Subcutaneous abdominal adipose tissue (tissue), 5 donors: Measurements from ENCODE around the gene BMPR1A.

Source experiments
- H3K27ac ChIP-seq: one replicate; pipeline ENCODE4 v1.7.0; 2013; ENCODE audit warnings: low read depth, mild to moderate bottlenecking, inconsistent platforms, low read length, moderate library complexity
- H3K27me3 ChIP-seq, 5 donors: one replicate each; pipeline ENCODE4 v1.7.0; 2013; ENCODE audit warnings: low read length in 5 of 5, inconsistent platforms in 1 of 5; ENCODE audit not compliant: control insufficient read depth in 5 of 5, insufficient read depth in 4 of 5
- H3K36me3 ChIP-seq, 5 donors: one replicate each; pipeline ENCODE4 v1.7.0; 2013; ENCODE audit warnings: low read length in 5 of 5; ENCODE audit not compliant: control insufficient read depth in 5 of 5, insufficient read depth in 5 of 5
- H3K4me1 ChIP-seq, 5 donors: one replicate each; pipeline ENCODE4 v1.7.0; 2013; ENCODE audit warnings: low read length in 5 of 5, mild to moderate bottlenecking in 3 of 5, moderate library complexity in 1 of 5; ENCODE audit not compliant: control insufficient read depth in 5 of 5, insufficient read depth in 5 of 5
- H3K4me3 ChIP-seq, 5 donors: one replicate each; pipeline ENCODE4 v1.7.0; 2013; ENCODE audit warnings: low read length in 5 of 5, low read depth in 1 of 5
- H3K9ac ChIP-seq, 5 donors: one replicate each; pipeline ENCODE4 v1.7.0; 2013; ENCODE audit warnings: low read length in 5 of 5, mild to moderate bottlenecking in 4 of 5, moderate library complexity in 3 of 5
- H3K9me3 ChIP-seq, 5 donors: one replicate each; pipeline ENCODE4 v1.7.0; 2013; ENCODE audit warnings: low read length in 5 of 5; ENCODE audit not compliant: control insufficient read depth in 5 of 5
- donor health status: healthy.
- donor health status: healthy.
- donor health status: healthy.
- donor health status: healthy.
- donor health status: healthy.

BMPR1A gene

DNA sequence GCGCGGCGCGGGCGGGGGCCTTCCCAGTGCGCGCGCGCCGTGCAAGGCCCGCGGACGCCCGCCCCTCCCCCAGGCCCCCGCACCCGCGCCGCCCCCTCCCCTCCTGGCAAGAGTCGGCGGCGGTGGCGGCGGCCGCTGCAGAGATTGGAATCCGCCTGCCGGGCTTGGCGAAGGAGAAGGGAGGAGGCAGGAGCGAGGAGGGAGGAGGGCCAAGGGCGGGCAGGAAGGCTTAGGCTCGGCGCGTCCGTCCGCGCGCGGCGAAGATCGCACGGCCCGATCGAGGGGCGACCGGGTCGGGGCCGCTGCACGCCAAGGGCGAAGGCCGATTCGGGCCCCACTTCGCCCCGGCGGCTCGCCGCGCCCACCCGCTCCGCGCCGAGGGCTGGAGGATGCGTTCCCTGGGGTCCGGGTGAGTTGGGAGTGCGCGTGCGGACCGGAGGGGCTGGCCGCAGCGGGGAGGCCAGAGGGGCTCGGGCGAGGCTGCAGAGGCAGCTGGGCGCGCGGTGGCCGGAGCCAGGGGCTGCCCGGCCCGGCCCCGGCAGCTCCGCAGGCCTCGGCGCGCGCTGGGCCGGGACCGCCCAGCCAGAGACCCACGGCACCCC, at the start of gene BMPR1A:
TSS of gene BMPR1A (plus strand) at position 109 of the 602 bp plus-strand sequence. CDS start 119,400 bp downstream, outside the sequence.
- H3K27ac ChIP-seq, result peak within 1 kb of the TSS; percentile 92
- H3K4me1 ChIP-seq, result peaks cover 2 to 41% (median 31%) of the 10 kb centered on the region in 5 donors
- H3K4me3 ChIP-seq, result peak within 1 kb of the TSS; percentile 74 to 88 (median 75)
- no peaks in the 10 kb centered on the region for H3K36me3 ChIP-seq
- H3K9ac ChIP-seq, result peak within 1 kb of the TSS; percentile 44 to 94 (median 91)
- no peaks in the 10 kb centered on the region for H3K9me3 ChIP-seq
- peaks cover 0 to 6% (median 0%) of the 10 kb centered on the region in 5 donors for H3K27me3 ChIP-seq

DNA sequence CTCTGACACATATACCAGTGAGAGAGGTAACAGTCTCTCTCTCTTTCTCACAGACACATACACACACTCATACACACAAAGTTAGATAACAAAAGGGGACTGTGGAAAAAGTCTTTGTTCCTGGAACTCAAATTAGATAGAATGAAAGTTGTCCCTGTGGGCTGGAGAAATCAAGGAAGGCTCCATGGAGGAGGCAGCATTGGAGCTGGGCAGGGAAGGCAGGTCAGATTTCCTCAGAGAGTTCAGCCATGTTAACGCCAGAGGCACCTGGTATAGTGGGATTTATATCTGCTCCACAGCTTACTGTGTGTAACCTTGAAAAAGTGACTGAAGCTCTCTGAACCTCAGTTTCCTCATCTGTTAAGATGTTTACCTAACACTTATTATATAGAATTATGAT, 49.4 kb upstream of the BMPR1A start:
- Histone ChIP-seq H3K4me1 (peaks cover 0 to 11% (median 8%) of the 10 kb centered on the region in 5 donors), H3K4me3 (no peak overlapping the region), H3K36me3 (no peaks in the 10 kb centered on the region), H3K9ac (no peak overlapping the region), H3K27ac (no peak overlapping the region), H3K9me3 (no peaks in the 10 kb centered on the region), H3K27me3 (peaks cover 0 to 12% (median 3%) of the 10 kb centered on the region in 5 donors)

DNA sequence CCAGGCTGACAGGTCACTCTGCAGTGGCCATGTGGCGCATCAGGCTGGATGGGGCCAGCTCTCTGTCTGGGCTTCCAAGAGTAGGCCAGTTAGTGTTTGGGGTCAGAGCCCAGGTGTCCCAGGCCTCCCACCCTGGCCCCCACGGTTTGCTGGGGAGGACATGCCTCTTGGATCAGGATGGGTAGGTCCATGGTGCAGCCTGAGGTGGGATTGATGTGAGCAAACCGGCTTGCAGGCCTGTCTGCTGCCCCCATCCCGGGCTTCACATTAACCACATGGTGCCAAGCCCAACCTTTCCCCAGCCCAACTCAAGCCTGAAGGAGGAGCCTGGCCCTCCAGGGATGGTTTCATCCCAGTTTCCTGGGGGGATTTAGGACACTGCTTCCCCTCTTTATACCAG, 48.9 kb upstream of the BMPR1A start:
- Histone ChIP-seq H3K27ac (no peak overlapping the region), H3K36me3 (no peaks in the 10 kb centered on the region), H3K9ac (no peak overlapping the region), H3K27me3 (peaks cover 0 to 12% (median 3%) of the 10 kb centered on the region in 5 donors), H3K9me3 (no peaks in the 10 kb centered on the region), H3K4me3 (no peak overlapping the region), H3K4me1 (peaks cover 0 to 15% (median 14%) of the 10 kb centered on the region in 5 donors)

DNA sequence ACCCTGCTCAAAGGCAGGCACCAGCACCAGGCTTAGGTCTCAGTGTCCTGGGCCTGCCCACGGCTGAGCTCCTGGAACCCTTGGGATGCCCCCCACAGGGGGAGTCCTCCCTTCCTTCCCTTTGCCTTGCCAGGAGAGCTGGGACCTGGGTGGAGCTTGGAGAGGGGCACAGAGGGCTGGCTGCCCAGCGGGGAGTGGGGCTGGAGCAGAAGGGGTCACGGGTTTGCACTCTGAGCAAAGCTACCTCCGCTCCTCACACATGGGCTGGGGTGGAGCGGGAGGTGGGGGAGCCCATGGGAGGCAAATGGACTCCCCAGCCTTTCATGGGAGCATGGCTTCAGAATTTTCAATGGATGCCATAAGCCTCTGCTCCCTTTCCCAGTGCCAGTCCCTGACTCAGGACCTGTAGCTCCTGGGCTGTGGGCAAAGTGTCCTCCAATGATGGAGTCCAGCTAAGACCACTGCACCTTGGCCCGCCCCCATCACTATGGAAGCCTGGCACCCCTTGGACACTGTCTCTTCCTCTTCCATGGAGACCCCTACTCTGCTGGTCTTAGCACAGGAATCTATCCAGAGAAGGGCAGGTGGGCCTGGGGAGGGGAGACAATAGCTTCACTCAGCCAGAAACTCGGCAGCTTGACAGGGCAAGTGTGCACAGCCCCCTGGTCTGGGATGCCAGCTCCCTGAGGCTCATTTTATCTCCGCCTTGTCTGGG, 48.2 kb upstream of the BMPR1A start:
- H3K4me3 ChIP-seq, result no peak overlapping the region
- no peak overlapping the region for H3K27ac ChIP-seq
- H3K4me1 ChIP-seq, result peaks cover 0 to 16% (median 14%) of the 10 kb centered on the region in 5 donors
- no peaks in the 10 kb centered on the region for H3K36me3 ChIP-seq
- H3K9ac ChIP-seq, result no peak overlapping the region
- H3K9me3 ChIP-seq, result no peaks in the 10 kb centered on the region
- peaks cover 0 to 12% (median 3%) of the 10 kb centered on the region in 5 donors for H3K27me3 ChIP-seq

DNA sequence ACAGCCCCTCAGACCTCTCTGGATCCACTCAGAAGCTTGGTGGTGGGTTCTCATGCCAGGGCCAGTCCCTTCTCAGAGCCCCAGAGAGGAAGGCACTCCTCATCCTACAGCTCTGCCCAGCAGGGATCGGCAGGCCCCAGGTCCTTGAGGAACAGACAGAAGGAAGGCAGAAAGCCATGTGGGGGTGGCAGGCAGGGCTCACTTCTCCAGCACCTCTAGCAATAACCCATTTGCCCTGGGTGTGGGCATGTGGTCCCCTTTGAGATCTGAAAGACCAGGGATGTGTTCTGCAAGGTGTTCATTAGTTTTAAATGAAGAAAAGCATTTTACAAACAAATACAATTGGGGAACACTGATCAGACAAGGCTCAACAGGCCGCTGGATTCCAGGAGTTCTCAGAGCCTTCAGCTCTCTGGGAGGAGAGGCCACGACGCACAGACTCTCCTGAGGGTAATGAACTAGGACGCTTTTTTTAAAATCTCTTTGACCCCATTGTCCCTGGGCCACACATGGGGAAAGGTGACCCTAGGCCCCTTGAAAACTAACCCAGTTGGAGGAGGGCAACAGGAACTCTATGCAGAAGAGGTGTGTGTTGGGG, 47.5 kb upstream of the BMPR1A start:
- Histone ChIP-seq H3K9ac (no peak overlapping the region), H3K4me3 (no peak overlapping the region), H3K27ac (no peak overlapping the region), H3K4me1 (peaks cover 0 to 16% (median 14%) of the 10 kb centered on the region in 5 donors), H3K9me3 (no peaks in the 10 kb centered on the region), H3K36me3 (no peaks in the 10 kb centered on the region), H3K27me3 (peaks cover 0 to 12% (median 3%) of the 10 kb centered on the region in 5 donors)

DNA sequence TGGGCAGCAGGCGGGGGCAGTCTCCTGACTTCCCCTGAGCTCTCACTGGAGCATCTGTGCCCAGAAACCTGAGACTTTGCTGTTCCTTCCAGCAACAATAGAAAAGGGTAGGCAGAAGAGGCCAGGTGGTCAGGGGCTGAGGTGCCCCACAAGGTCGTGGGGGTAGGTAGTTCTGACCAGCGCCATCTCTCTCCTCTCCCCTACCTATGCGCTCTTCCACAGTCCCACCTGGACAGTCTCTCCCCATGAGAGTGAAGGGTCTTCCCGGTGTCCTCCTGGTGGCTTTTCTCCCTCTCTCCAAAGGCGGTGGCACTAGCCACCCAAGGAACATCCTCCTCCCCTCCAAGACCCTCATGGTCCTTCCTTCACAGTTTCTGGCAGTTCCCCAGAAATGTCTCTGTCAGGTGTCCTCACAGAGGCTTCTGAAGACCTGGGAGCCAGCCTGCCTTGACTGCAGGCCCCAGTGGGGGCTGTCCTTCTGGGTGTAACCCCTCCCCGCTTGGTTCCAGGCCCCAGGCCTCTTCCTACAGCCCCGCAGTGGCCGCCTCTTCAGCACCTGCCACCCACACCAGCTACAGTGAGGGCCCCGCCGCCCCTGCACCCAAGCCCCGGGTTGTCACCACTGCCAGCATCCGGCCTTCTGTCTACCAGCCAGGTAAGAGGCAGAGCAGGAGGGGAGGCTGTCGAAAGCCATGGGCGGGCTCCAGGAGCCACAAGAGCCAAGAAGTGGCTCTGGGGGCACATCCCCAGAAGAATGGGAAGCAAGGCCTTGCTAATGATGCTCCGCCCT, 46.8 kb upstream of the BMPR1A start:
- Histone ChIP-seq H3K27me3 (peaks cover 0 to 12% (median 3%) of the 10 kb centered on the region in 5 donors), H3K4me1 (peaks cover 0 to 16% (median 14%) of the 10 kb centered on the region in 5 donors), H3K27ac (no peak overlapping the region), H3K36me3 (no peaks in the 10 kb centered on the region), H3K4me3 (no peak overlapping the region), H3K9me3 (no peaks in the 10 kb centered on the region), H3K9ac (no peak overlapping the region)

DNA sequence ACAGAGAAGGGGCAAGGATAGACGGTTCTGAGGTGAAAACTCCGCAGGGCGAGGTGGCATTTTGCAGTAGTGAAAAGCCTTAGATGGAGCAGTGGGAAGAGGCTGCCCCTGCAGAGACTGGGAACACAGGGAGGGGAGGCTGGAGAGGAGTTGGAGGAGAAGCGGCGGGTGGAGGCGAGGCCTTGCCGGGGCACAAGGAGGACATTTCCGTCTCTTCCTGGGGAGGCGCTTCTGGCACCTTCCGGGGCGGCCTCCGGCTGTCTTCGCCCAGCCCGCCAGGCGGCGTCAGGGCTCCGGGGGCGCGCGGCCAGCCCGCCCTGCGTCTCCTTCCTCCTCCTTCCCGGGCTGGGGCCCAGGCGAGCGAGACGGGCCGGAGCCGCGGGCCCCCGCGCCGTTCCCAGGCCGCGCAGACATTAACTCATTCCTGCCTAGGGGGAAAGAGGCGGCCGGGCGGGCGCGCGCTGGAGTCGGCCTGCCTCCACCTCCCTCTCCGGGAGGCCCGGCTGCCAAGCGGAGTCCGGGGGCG, 45.4 kb upstream of the BMPR1A start:
- Histone ChIP-seq H3K9me3 (no peaks in the 10 kb centered on the region), H3K9ac (peak overlapping the region; percentile 37 to 81 (median 69)), H3K27me3 (peaks cover 0 to 12% (median 6%) of the 10 kb centered on the region in 5 donors), H3K4me1 (peaks cover 0 to 16% (median 14%) of the 10 kb centered on the region in 5 donors), H3K4me3 (peak overlapping the region; percentile 58 to 75 (median 66)), H3K27ac (peak overlapping the region; percentile 70), H3K36me3 (no peaks in the 10 kb centered on the region)

DNA sequence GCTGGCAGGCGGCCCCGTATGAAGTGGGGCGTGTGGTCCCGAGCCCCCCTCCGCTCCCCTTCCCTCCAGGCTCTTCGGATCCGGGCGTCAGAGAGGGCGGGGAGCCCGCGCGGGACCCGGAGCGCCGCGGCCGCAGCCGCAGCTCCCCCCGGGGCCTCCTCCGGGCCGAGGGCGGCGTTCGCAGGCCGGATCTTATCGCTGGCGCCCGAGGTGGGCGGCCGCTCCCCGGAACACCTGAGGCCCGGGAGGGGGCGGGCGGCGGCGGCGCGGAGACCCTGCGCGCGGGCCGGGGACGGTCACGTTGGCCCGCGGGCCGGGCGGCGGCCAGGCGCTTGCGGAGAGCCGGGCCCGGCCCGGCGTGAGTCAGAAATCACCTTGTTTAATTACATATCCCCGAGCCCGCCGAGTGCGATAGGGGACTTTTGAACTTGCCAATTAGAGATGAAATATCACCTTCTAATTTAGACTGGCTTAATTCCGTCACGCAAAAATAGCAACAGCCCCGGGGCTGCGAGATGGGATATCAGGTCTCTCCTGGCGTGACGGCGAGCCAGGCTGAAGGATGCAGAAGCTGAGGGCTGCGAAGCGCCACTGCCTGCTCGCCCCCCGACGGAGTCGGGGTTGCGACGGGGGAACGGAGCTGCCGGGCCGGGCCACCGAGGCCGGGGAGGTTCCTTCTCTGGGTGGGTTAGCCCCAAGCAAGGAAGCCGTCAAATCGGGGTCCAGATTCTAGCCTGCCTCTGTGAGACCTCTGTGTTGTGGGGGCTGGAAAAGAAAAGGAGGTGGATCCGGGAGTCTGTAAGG, 44.7 kb upstream of the BMPR1A start:
- Histone ChIP-seq H3K4me3 (peak overlapping the region; percentile 58 to 75 (median 67)), H3K36me3 (no peaks in the 10 kb centered on the region), H3K9ac (peak overlapping the region; percentile 48 to 83 (median 77)), H3K4me1 (peaks cover 0 to 16% (median 14%) of the 10 kb centered on the region in 5 donors), H3K27ac (peak overlapping the region; percentile 95), H3K27me3 (peaks cover 0 to 7% (median 3%) of the 10 kb centered on the region in 5 donors), H3K9me3 (no peaks in the 10 kb centered on the region)

DNA sequence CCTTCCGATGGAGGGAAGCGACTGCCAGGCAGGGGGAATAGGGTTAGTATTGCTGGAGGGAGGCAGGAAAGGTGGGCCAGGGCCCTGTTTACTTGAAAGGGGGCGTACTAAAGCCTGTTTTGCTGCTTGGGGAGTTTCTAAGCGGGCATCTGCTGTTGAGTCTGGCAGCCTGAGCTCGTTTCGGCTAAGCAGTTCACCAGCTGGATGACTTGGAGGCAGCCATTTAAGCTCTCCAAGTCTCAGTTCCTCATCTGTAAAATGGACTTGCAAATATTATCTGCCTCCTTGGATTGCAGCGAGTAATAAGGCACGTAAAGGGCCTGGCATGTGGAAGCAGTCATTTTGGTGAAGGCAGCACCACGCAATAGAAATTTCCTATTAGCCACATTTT, 44.1 kb upstream of the BMPR1A start:
- no peaks in the 10 kb centered on the region for H3K9me3 ChIP-seq
- peaks cover 0 to 7% (median 3%) of the 10 kb centered on the region in 5 donors for H3K27me3 ChIP-seq

More for the DNA sequence above, 44.1 kb upstream of the BMPR1A start:
- Histone ChIP-seq H3K9ac (peak overlapping the region; percentile 48 to 83 (median 77)), H3K4me1 (peaks cover 0 to 16% (median 14%) of the 10 kb centered on the region in 5 donors), H3K4me3 (peak overlapping the region; percentile 58 to 75 (median 67)), H3K27ac (peak overlapping the region; percentile 95), H3K36me3 (no peaks in the 10 kb centered on the region)
